ENCODE results near the gene GRM5. TPM values are rescaled to one million over a fixed set of nuclear protein-coding genes. Genes with fewer than 3 reads are reported as not detected.
"Not testable (repeated sequence)": the region's sequence is repeated elsewhere in the genome, so short reads cannot be mapped to it uniquely, and the experiment has no call there.

Gene GRM5
- total and polyA plus RNA-seq, 2 donors (not counting 1 experiment from before 2014, with no cell fraction given): not detected

DNA sequence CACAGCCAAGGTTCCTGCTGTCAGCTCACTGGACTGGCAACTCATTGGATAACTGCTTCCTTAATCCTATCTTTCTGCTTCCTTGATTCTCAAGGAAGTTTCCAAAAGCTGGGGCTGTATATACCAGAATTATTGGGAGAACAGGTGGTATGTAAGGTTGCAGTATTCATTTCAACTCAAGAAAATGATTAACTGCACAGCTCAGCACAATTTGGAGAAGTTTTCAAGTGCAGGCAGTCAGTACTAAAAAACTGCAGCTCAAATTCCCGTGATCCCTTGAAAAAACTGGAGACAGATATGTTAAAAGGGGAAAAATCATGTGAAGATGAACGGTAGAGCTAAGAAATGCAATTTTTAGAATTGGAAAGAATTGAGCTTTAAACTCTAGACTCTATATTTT is 44.4 kb downstream of the GRM5 start:
- Histone ChIP-seq H3K27me3 (replicated peaks in 1 of 4; ENCODE audit: control extremely low read depth in 1 of 4, control insufficient read depth in 3 of 4, insufficient read depth in 4 of 4, low read length in 3 of 4) (no peaks in the 10 kb centered on the region), H3K4me1 (ENCODE audit: control insufficient read depth in 2 of 2, insufficient read depth in 2 of 2, low read length in 2 of 2) (no peaks in the 10 kb centered on the region), H3K4me2 (replicated peaks; ENCODE audit: low read depth, low read length, poor library complexity, severe bottlenecking) (no peak overlapping the region), H3K4me3 (ENCODE audit: control extremely low read depth in 1 of 5, extremely low read depth in 1 of 5, insufficient read depth in 1 of 5, low read depth in 2 of 5, low read length in 4 of 5) (no peak overlapping the region), H2AFZ (ENCODE audit: insufficient read depth, low read depth, low read length, poor library complexity, severe bottlenecking) (no peak overlapping the region), H4K20me1 (ENCODE audit: control insufficient read depth, insufficient read depth, low read length, poor library complexity, severe bottlenecking) (no peaks in the 10 kb centered on the region), H3K9ac (ENCODE audit: low read length) (no peak overlapping the region), H3K79me2 (ENCODE audit: control insufficient read depth, insufficient read depth, low read length) (no peaks in the 10 kb centered on the region), H3K36me3 (replicated peaks in 1 of 2; ENCODE audit: control extremely low read depth in 1 of 2, control insufficient read depth in 1 of 2, extremely low read depth in 1 of 2, insufficient read depth in 2 of 2, low read length in 1 of 2) (no peaks in the 10 kb centered on the region), H3K9me3 (ENCODE audit: control extremely low read depth in 1 of 3, control insufficient read depth in 2 of 3, insufficient read depth in 1 of 3, low read length in 2 of 3) (no peaks in the 10 kb centered on the region), H3K27ac (ENCODE audit: low read length in 2 of 2) (no peak overlapping the region)
- ATAC-seq (ENCODE audit: low read depth): no peak
- POLR2A ChIA-PET: no interaction called here
- WGBS (ENCODE audit: insufficient coverage): 33% methylated on average over 1 of the region's 2 CpGs
- no peak for DNase-seq
- TF ChIP-seq, protein P1, sequence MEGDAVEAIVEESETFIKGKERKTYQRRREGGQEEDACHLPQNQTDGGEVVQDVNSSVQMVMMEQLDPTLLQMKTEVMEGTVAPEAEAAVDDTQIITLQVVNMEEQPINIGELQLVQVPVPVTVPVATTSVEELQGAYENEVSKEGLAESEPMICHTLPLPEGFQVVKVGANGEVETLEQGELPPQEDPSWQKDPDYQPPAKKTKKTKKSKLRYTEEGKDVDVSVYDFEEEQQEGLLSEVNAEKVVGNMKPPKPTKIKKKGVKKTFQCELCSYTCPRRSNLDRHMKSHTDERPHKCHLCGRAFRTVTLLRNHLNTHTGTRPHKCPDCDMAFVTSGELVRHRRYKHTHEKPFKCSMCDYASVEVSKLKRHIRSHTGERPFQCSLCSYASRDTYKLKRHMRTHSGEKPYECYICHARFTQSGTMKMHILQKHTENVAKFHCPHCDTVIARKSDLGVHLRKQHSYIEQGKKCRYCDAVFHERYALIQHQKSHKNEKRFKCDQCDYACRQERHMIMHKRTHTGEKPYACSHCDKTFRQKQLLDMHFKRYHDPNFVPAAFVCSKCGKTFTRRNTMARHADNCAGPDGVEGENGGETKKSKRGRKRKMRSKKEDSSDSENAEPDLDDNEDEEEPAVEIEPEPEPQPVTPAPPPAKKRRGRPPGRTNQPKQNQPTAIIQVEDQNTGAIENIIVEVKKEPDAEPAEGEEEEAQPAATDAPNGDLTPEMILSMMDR (IDR thresholded peaks at IDR 0.05): no peak
- CTCF ChIA-PET: no interaction called here
- no peaks in the 10 kb centered on the region for H3K27me3 Mint-ChIP-seq
- intact Hi-C loops (cut with micrococcal nuclease): no loop called here
- H3K4me1 Mint-ChIP-seq: no peaks in the 10 kb centered on the region
- H3K9me3 Mint-ChIP-seq (ENCODE audit: insufficient read depth): peaks cover 5% of the 10 kb centered on the region
- no peak overlapping the region for H3K27ac Mint-ChIP-seq
- no peak overlapping the region for H3K4me3 Mint-ChIP-seq

DNA sequence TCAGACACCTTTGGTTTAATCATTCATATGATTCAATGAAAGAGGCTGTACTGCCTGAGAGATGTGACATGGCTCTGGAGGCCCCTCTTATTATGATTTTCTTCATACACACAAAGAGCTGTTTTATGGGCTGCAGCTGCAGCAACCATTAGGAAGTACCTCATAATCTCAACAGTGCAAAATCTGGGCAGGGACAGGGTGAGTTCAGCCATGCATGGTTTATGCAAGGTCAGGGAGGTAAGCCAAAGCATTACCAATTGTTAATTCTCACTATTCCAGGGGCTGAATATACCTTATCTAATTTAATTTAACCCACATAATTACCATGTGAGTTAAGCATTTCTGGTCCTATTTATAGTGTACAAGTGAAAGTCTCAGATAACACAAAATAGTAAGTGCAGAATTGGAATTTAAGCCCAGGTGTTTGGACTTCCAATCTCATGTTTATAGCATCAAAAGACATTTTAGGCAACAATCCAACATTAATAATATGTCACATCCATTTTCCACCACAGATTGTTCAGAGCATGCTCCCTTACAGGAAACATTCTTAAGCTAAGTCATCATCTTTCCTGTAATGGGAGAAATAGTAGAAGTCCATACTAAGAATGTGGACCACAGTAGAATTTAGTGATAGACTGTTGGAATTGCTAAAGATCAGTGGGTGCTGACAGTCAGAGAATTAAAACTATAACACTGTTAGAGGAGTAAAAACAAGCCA is 45.8 kb downstream of the GRM5 start:
- H3K79me2 ChIP-seq (ENCODE audit: control insufficient read depth, insufficient read depth, low read length); CTCF ChIA-PET; H2AFZ ChIP-seq (ENCODE audit: insufficient read depth, low read depth, low read length, poor library complexity, severe bottlenecking); POLR2A ChIA-PET; H3K27me3 ChIP-seq (replicated peaks in 1 of 4; ENCODE audit: control extremely low read depth in 1 of 4, control insufficient read depth in 3 of 4, insufficient read depth in 4 of 4, low read length in 3 of 4); H3K36me3 ChIP-seq (replicated peaks in 1 of 2; ENCODE audit: control extremely low read depth in 1 of 2, control insufficient read depth in 1 of 2, extremely low read depth in 1 of 2, insufficient read depth in 2 of 2, low read length in 1 of 2); H3K9me3 Mint-ChIP-seq (ENCODE audit: insufficient read depth); H3K4me2 ChIP-seq (replicated peaks; ENCODE audit: low read depth, low read length, poor library complexity, severe bottlenecking); H4K20me1 ChIP-seq (ENCODE audit: control insufficient read depth, insufficient read depth, low read length, poor library complexity, severe bottlenecking); intact Hi-C loops (cut with micrococcal nuclease); H3K4me3 ChIP-seq (ENCODE audit: control extremely low read depth in 1 of 5, extremely low read depth in 1 of 5, insufficient read depth in 1 of 5, low read depth in 2 of 5, low read length in 4 of 5); H3K27ac ChIP-seq (ENCODE audit: low read length in 2 of 2); DNase-seq; H3K4me3 Mint-ChIP-seq; H3K27me3 Mint-ChIP-seq; H3K9me3 ChIP-seq (ENCODE audit: control extremely low read depth in 1 of 3, control insufficient read depth in 2 of 3, insufficient read depth in 1 of 3, low read length in 2 of 3); H3K4me1 ChIP-seq (ENCODE audit: control insufficient read depth in 2 of 2, insufficient read depth in 2 of 2, low read length in 2 of 2); ATAC-seq (ENCODE audit: low read depth); H3K27ac Mint-ChIP-seq; H3K4me1 Mint-ChIP-seq; H3K9ac ChIP-seq (ENCODE audit: low read length): not testable (repeated sequence)
